Fibroblast of mammary gland (primary cell): ENCODE data around the gene CHST8.

Source experiments
- DNase-seq: peaks from one replicate; pipeline ENCODE4 v3.0.0-alpha.2; 2010; ENCODE audit warnings: low read depth
- H3K4me3 ChIP-seq: 2 replicates; pipeline ENCODE4 v1.5.1; 2011; ENCODE audit warnings: low read depth, mild to moderate bottlenecking, low read length, moderate library complexity; ENCODE audit not compliant: control insufficient read depth
- TF ChIP-seq, protein P1 (sequence below): conservative IDR thresholded peaks from 2 replicates; pipeline ENCODE4 v1.5.1; 2011; ENCODE audit warnings: low read depth, low read length, inconsistent platforms; ENCODE audit not compliant: control insufficient read depth, insufficient read depth

CHST8 gene

DNA sequence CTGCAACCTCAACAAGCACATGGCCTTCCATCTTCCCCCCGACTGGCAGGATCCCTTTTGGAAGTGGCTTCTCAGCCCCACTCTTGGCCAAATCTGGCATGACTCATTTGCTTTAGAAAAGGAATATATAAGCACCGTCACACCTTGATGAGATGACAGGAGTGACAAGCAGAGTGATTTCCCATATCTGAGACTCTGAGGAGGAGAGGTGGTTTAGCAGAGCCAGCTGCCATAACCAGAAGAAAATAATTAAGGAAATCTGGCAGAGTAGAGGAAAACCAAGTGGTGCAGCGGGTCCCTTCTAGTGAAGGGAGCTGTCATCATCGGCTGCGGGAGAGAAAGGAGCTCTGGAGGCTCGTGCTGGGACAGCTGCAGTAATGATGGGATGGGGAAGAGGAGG is 147.5 kb downstream of the CHST8 start:
- TF ChIP-seq, protein P1, sequence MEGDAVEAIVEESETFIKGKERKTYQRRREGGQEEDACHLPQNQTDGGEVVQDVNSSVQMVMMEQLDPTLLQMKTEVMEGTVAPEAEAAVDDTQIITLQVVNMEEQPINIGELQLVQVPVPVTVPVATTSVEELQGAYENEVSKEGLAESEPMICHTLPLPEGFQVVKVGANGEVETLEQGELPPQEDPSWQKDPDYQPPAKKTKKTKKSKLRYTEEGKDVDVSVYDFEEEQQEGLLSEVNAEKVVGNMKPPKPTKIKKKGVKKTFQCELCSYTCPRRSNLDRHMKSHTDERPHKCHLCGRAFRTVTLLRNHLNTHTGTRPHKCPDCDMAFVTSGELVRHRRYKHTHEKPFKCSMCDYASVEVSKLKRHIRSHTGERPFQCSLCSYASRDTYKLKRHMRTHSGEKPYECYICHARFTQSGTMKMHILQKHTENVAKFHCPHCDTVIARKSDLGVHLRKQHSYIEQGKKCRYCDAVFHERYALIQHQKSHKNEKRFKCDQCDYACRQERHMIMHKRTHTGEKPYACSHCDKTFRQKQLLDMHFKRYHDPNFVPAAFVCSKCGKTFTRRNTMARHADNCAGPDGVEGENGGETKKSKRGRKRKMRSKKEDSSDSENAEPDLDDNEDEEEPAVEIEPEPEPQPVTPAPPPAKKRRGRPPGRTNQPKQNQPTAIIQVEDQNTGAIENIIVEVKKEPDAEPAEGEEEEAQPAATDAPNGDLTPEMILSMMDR = no peak
- H3K4me3 ChIP-seq = no peak overlapping the region
- no peak for DNase-seq

DNA sequence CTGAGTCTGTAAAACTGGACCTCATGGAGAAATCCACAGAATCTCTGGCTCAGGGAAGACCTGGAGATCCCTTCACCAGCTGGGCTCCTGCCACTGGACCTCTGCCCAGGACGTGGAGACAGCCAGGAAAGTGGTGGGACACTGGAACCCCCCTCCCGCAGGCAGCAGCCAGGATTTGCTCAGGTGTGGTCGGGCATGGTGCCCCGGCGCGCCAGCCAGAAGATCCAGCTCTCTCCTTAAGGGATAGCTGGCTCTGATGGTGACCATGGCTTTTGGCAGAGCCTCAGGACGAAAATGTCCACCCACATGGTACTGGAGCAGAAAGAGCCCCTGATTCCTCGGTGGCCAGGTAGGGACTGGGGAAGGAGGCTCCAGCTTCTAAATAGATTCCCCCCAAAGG is 148.4 kb downstream of the CHST8 start:
- no peak overlapping the region for H3K4me3 ChIP-seq
- TF ChIP-seq, protein P1 = no peak
- DNase-seq = no peak

DNA sequence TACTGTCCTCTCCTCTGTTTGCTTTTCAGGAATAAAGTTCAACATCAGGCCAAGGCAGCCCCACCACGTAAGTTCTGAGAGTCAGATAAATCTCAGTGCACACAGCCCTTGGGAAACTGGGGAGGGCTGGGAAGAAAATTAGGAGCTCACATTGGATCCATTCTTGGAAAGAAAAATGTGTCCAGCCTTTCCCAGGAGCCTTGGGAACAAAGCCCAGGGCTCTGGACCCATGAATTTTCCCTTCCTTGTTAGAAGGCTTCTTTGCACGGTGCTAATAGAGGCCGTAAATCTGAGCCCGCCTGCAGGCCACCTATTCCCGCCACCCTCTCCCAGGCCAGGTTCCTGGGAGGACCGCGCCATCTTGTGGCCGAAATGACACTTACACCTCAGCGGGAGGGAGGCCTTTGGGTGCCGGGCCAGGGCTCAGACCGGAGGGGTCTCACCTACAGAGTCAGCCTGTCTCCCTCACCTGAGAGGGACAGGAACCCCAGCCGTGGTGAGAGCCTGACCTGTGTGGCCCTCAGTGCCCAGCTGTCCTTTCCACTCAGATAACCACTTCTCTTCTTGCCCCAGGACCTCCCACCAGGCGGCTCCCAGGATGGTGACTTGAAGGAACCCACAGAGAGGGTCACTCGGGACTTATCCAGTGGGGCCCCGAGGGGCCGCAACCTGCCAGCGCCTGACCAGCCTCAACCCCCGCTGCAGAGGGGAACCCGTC is 149.8 kb downstream of the CHST8 start:
- TF ChIP-seq, protein P1 = peak; percentile 70
- no peak overlapping the region for H3K4me3 ChIP-seq
- DNase-seq = peak; percentile 47

DNA sequence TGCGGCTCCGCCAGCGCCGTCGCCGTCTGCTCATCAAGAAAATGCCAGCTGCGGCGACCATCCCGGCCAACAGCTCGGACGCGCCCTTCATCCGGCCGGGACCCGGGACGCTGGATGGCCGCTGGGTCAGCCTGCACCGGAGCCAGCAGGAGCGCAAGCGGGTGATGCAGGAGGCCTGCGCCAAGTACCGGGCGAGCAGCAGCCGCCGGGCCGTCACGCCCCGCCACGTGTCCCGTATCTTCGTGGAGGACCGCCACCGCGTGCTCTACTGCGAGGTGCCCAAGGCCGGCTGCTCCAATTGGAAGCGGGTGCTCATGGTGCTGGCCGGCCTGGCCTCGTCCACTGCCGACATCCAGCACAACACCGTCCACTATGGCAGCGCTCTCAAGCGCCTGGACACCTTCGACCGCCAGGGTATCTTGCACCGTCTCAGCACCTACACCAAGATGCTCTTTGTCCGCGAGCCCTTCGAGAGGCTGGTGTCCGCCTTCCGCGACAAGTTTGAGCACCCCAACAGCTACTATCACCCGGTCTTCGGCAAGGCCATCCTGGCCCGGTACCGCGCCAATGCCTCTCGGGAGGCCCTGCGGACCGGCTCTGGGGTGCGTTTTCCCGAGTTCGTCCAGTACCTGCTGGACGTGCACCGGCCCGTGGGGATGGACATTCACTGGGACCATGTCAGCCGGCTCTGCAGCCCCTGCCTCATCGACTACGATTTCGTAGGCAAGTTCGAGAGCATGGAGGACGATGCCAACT is 150.5 kb downstream of the CHST8 start:
- H3K4me3 ChIP-seq = no peak overlapping the region
- TF ChIP-seq, protein P1 = no peak
- no peak for DNase-seq

DNA sequence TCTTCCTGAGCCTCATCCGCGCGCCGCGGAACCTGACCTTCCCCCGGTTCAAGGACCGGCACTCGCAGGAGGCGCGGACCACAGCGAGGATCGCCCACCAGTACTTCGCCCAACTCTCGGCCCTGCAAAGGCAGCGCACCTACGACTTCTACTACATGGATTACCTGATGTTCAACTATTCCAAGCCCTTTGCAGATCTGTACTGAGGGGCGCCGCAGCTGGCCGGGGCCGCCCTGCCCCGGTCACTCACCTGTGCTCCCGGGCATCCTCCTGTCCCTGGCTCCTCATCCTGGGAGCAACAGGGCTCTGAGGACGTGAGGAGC is 151.1 kb downstream of the CHST8 start:
- no peak for DNase-seq
- H3K4me3 ChIP-seq = no peak overlapping the region
- TF ChIP-seq, protein P1 = no peak

DNA sequence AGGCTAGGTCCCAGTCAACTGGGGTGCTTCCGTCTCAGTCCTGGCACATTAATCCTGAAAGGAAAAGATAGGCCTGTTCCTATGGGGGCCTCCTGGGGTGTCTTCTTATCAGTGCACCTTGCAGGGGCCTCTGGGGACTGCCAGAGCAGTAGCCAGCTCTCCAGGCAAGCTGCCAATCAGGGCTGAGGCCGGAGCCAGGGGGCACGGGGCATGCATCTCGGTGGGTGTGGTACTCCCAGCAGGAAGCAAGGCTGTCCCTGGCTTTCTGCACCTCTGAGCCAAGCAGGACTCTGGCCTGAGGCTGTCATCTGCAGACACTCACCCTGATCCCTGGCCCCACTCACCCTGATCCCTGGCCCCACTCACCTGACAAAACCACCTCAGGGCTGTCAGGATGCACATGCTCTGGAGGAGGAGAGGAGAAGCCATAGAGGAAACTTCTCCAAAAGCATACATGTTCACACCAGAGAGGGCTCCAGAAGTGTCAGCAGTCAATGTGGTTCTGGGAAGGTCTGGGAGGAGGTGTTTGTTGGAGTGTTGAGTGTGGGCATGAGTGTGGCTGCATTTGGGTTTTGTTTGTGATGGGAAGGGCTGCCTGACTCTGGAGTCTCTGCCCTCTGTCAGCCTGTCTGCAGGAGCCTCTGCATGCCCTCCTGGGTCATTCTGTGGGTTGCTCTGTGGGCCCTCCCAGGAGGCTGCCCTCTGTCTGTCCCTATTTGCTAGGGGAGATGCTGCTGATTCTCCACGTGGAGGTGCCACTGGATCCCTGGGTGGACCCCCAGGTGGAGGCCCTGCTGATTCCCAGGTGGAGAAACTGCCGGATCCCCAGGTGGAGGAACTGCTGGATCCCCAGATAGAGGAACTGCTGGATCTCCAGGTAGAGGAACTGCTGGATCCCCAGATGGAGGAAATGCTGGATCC is 152.2 kb downstream of the CHST8 start:
- TF ChIP-seq, protein P1 = no peak
- H3K4me3 ChIP-seq = no peak overlapping the region

More for the DNA sequence above, 152.2 kb downstream of the CHST8 start:
- no peak for DNase-seq
